ENCODE measurements around the gene GPR156. TPM values are rescaled to one million over a fixed set of nuclear protein-coding genes. Genes with fewer than 3 reads are reported as not detected.

Gene GPR156
- total and polyA plus RNA-seq, 2 of the 4 experiments (the other 2 are of a cell fraction): 0.09 to 0.18 TPM

DNA sequence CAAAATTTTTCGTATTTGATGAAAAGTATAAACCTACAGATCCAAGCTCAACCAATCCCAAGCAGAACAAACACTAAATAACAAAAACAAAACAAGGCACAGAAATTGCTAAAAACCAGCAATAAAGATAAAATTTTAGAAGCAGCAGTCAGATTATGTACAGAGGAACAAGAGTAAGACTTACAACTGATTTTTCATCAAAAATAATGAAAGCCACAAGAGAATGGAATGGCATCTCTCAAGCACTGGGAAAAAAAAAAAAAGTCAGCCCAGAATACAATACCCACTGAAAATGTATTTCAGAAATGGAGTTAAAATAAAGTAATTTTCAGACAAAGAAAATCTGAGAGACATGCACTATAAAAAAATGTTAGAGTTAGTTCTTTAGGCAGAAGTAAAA, 27.0 kb downstream of the GPR156 start:
- Histone ChIP-seq H3K4me1 (ENCODE audit: control insufficient read depth, insufficient read depth, low read length) (no peaks in the 10 kb centered on the region), H3K4me2 (ENCODE audit: low read depth, low read length) (no peak overlapping the region), H4K8ac (ENCODE audit: low read depth in 2 of 2, low read length in 2 of 2) (no peak overlapping the region), H2BK120ac (ENCODE audit: low read depth, low read length) (no peak overlapping the region), H3K4me3 (ENCODE audit: insufficient read depth, low read depth, low read length) (no peak overlapping the region), H3K9me1 (ENCODE audit: insufficient read depth, low read length) (no peaks in the 10 kb centered on the region), H3K9me3 (ENCODE audit: control insufficient read depth, insufficient read depth, low read length) (no peaks in the 10 kb centered on the region), H2AK9ac (replicated peaks; ENCODE audit: low read depth, low read length, poor library complexity) (no peak overlapping the region), H4K5ac (ENCODE audit: low read depth, low read length) (no peak overlapping the region), H2AK5ac (ENCODE audit: low read depth, low read length) (no peak overlapping the region), H2AFZ (replicated peaks; ENCODE audit: low read length, poor library complexity) (no peak overlapping the region), H3K14ac (replicated peaks; ENCODE audit: low read depth, low read length) (no peak overlapping the region), H4K20me1 (ENCODE audit: insufficient read depth, low read length) (no peaks in the 10 kb centered on the region), H3K18ac (ENCODE audit: low read depth, low read length) (no peak overlapping the region), H2BK15ac (ENCODE audit: low read depth, low read length) (no peak overlapping the region), H2BK20ac (ENCODE audit: low read depth, low read length) (no peak overlapping the region), H4K91ac (ENCODE audit: insufficient read depth, low read depth, low read length) (no peak overlapping the region), H3K4ac (ENCODE audit: low read depth, low read length) (no peak overlapping the region), H3K79me1 (ENCODE audit: low read depth in 1 of 2, low read length in 2 of 2) (no peaks in the 10 kb centered on the region), H2BK5ac (ENCODE audit: low read depth, low read length, poor library complexity, severe bottlenecking) (no peak overlapping the region), H3K9ac (ENCODE audit: low read depth, low read length) (no peak overlapping the region), H3K27ac (ENCODE audit: insufficient read depth, low read length) (no peak overlapping the region), H3K27me3 (ENCODE audit: control insufficient read depth, insufficient read depth, low read length) (0 out of 2 replicates have a peak, but pooled peaks cover under 1% of the 10 kb centered on the region), H3K23ac (ENCODE audit: low read depth, low read length) (no peak overlapping the region), H3K36me3 (ENCODE audit: control insufficient read depth, insufficient read depth, low read length) (no peaks in the 10 kb centered on the region), H3K56ac (ENCODE audit: extremely low read depth, insufficient read depth, low read length) (no peak overlapping the region)
- no CpG with 5 or more reads among the region's 1 CpG for WGBS, 2 experiments (ENCODE audit: extremely low coverage in 2 of 2, insufficient read length in 1 of 2)
- DNase-seq (no peak), ATAC-seq (ENCODE audit: low read depth) (no peak)
- intact Hi-C loops (cut with micrococcal nuclease) (no loop called here), in situ Hi-C loops (cut with MboI; ENCODE audit: low sequenced_read_pairs) (no loop called here), dilution Hi-C loops (cut with HindIII; ENCODE audit: low sequenced_read_pairs, unreplicated experiment) (no loop called here)
- POLR2A ChIA-PET (ENCODE audit: unreplicated experiment): no interaction called here
- CTCF ChIA-PET: no interaction called here
- BruUV-seq (replicated peaks): no TSS peak
- no peak for TF ChIP-seq RAD21 (IDR thresholded peaks at IDR 0.05; ENCODE audit: low read length)
